Measurements from ENCODE around the gene GLYATL3.

GLYATL3 gene

DNA sequence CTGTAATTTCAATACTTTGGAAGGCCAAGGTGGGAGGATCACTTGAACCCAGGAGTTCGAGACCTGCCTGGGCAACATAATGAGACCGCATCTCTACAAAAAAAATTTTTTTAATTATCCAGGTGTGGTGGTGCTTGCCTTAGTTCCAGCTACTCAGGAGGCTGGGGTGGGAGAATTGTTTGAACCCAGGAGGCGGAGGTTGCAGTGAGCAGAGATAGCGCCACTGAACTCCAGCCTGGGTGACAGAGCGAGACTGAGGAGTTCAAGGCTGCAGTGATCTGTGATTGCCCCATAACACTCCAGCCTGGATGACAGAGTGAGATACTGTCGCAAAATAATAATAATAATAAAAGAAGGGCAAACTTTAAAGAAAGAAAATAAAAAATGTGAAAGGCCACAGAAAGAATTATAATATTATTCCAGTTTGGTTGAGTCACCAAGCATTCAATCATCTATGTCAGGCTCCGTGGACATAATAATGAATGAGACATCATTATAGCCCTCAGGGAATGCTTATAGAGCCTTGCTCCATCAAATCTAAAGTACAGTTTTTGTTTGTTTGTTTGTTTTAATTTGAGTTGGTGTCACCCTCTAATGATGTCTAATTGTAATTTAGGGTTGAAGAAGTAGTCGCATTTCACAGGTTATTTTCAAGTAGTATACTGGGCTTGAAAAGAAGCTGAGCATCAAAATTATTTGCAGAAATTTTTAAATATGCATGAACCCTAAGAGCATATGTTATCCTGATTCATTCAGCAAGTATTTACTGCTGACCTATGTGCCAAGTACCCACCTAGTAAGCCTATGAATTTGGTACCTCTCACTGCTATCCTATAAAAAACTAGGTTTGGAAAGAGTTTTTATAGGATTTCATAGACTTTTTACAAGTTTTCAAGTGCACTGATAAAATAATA, 15.1 kb downstream of the GLYATL3 start:
- no peak for DNase-seq

DNA sequence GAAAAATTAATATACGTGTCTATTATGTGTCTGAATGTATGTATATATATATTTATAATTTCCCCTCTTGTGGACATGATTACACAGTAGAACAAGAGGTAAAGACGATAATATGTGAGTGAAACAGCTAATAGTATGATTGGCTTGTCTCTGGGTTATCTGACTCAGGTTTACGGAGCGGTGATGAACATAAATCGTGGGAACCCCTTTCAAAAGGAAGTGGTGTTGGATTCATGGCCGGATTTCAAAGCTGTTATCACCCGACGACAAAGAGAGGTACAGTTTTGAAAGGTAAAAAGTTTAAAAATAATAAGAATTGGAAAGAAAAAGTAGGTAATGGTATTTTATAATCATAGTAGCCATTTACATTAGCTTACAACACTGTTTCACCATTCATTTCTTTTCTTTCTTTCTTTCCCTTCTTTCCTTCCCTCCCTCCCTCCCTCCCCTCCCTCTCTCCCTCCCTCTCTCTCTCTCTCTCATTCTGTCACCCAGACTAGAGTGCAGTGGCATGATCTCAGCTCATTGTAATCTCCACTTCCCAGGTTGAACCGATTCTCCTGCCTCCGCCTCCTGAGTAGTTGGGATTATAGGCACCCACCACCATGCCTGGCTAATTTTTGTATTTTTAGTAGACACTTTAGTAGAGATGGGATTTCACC, 15.9 kb downstream of the GLYATL3 start:
- no peak for DNase-seq

- DNase-seq = no peak
Measured at GRCh38 chr6:49516147-49516505, 16.4 kb downstream of the GLYATL3 start.

GRCh38 chr6:49517919-49518318, 18.2 kb downstream of the GLYATL3 start:
- DNase-seq = no peak

- DNase-seq = no peak
Measured at GRCh38 chr6:49519660-49520059, 19.9 kb downstream of the GLYATL3 start.

DNA sequence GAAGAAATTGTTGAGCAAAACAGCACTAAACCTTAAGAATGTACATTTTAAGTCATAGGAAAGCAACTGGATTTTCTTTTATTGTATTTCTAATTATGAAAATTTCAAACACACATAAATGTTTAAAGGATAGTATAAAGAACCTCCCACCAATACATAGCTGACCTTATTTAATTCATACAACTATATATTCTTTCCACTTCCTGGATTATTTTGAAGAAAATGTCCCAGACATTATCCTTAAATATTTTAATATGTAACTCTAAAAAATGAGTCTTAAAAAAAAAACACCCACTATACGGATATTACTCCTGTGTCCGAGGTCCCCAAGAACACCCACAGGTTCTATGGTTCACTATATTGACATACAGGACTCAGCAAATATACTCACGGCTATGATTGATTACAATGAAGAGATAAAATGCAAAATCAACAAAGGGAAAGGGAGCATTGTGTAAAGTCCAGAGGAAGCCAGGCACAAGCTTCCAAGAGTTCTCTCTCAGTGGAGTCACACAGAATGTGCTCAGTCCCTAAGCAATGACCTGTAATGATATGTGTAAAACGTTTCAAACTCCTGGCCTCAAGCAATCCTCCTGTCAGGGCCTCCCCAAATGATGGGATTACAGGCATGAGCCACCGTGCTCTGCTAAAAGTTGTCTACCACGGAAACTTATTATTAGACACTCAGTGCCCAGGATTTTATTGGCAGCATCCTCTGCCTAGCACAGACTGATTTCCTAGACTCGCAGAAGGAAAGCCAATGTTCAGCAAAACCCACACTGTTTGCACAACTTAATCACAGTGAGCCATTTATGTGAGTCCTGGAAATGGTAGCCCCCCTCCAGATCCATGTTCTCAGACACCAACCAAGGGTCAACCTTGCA, 23.2 kb downstream of the GLYATL3 start:
- peak in 2 of 3 experiments; percentile 16 to 55 for DNase-seq

- no peak for DNase-seq
Measured at GRCh38 chr6:49523901-49524300, 24.2 kb downstream of the GLYATL3 start.

DNA sequence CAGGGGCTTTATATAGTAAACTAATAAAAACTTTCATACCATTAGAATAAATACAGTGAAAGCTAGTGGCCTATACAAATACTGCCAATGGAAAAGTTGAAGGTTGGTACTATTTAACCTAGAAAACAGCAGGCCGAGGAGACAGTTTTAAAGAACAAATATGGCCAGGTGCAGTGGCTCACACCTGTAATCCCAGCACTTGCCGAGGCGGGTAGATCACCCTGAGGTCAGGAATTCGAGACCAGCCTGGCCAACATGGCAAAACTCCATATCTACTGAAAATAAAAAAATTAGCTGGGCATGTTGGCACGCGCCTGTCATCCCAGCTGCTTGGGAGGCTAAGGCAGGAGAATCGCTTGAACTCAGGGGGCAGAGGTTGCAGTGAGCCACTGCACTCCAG, 24.8 kb downstream of the GLYATL3 start:
- no peak for DNase-seq

- DNase-seq = no peak
Measured at GRCh38 chr6:49526598-49526997, 26.9 kb downstream of the GLYATL3 start.

GRCh38 chr6:49527320-49527719, 27.6 kb downstream of the GLYATL3 start:
- no peak for DNase-seq

DNA sequence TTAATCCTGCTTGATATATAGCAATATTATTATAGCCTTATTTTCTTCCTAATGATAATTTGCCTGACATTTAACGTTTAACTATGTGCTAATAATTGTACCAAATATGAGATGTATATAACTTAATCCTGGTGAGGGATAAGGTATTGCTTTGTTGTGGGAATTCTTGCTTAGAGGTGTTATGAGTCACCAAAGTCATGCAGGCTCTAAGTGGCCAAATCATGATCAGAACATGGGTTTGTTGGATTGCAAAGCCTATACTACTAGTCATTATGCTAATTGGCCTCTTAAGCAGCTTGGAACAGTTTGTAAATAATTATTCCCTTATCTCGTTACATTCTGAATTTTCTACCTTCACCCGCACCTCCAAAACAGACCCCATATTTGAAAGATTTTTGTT, 28.8 kb downstream of the GLYATL3 start:
- peak in 2 of 3 experiments; percentile 35 to 79 for DNase-seq

DNA sequence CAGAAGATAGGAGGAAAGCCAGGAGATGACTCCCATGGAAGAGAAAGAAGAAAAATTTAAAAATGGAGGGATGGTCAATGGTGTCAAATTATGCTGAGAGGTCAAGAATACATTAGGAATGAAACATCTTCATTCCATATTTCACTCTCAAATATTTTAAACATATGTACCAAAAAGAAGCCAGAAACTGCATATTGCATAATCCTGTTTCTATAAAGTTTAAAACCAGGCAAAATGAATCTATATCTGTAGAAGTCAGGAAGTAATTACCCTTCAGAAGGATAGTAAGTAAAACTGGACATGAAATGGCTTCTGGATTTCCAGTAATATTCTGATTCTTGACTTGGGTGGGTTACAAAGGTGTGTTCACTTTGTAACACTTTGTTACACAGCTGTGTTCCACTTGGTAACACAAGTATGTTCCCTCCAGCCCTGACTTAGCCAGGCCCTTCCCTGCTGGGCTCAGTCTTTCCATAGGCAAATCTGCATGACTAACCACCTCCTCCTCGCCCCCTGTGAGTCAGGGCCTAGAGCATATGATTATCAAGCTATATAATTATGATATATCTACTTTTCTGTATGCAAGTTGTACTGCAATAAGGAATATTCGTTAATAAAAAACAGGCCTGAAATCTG, 30.5 kb downstream of the GLYATL3 start:
- peak in 1 of 3 experiments; percentile 6 for DNase-seq

GRCh38 chr6:49531774-49532569, 32.2 kb downstream of the GLYATL3 start:
- peak; percentile 20 to 71 (median 55) for DNase-seq

DNA sequence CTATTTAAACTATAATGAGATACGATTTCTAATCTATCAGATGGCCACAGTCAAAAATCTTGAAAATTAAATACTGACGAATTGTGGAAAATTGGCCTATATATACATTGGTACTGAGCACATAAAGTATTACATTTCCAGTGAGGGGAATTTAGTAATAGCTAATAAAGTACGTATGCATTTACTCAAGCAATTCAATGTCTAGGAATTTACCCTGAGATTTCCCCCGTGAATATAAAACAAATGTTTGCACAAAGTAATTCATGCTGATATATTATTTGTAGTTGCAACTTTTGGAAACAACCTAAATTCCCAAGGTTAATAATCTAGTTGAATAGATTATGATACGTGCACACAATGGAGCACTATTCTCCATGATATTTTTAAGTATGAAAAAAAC, 36.1 kb downstream of the GLYATL3 start:
- no peak for DNase-seq

GRCh38 chr6:49539102-49539501, 39.4 kb downstream of the GLYATL3 start:
- no peak for DNase-seq

DNA sequence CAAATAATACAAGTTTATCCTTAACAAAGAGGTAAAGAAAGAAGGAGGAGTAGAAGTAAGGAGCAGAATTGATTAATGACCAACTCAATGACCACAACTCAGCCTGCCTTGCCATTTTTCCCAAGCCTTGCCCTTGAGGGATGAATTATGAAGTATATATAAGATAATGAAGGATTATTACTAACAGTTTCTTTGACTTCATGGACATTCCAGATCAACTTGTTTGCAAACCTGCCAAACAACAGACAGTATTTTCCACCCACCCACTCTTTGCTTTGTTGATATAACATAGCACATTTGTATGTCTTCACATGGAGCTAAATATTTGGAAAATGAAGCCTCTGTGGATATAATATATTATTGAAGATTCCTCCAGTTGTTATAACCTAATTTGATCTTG, 40.9 kb downstream of the GLYATL3 start:
- DNase-seq = no peak

GRCh38 chr6:49541210-49541724, 41.5 kb downstream of the GLYATL3 start:
- DNase-seq = peak in 2 of 3 experiments; percentile 12 to 54

DNA sequence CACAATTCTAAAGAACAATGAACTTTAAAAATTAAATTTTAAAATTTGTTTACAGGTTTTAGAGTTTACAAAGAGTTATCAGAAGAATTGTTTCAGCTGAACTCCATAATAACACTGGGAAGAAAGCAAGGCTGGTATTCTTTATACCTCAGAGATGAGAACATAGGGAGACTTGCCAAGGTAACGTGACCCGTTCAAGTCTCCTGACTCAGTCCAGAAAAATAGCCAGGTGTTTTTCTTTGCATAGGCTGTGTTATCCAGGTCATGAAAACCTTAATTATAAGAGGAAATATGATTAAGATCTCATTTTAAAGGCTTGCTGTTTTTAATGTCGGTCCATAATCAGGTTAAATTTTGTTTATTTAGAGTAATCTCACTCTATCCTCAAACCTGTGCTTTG, 42.2 kb downstream of the GLYATL3 start:
- DNase-seq = peak in 1 of 3 experiments; percentile 40

GRCh38 chr6:49543087-49543858, 43.5 kb downstream of the GLYATL3 start:
- DNase-seq = no peak

GRCh38 chr6:49546331-49546730, 46.6 kb downstream of the GLYATL3 start:
- no peak for DNase-seq

Measured in NCI-H1417 (cell line).